Activated naive CD8-positive, alpha-beta T cell (primary cell): ENCODE measurements around the gene KIF13A.
"Not testable (repeated sequence)": the region's sequence is repeated elsewhere in the genome, so short reads cannot be mapped to it uniquely, and the experiment has no call there.

Source experiments
- H3K27ac Mint-ChIP-seq: one replicate; pipeline ENCODE4 v1.8.0; 2021; ENCODE audit warnings: mixed read lengths
- H3K27me3 Mint-ChIP-seq: one replicate; pipeline ENCODE4 v1.8.0; 2021; ENCODE audit warnings: mixed read lengths
- H3K36me3 Mint-ChIP-seq: one replicate; pipeline ENCODE4 v1.8.0; 2021; ENCODE audit warnings: mixed read lengths
- H3K4me1 Mint-ChIP-seq: one replicate; pipeline ENCODE4 v1.8.0; 2021; ENCODE audit warnings: low read depth, mixed read lengths
- H3K4me3 Mint-ChIP-seq: one replicate; pipeline ENCODE4 v1.8.0; 2021; ENCODE audit warnings: mild to moderate bottlenecking, mixed read lengths
- H3K9me3 Mint-ChIP-seq: one replicate; pipeline ENCODE4 v1.8.0; 2021; ENCODE audit warnings: low read depth, mixed read lengths

KIF13A gene

GRCh38 chr6:17917837-17918763 lies 69.3 kb downstream of the KIF13A start:
- Mint-ChIP-seq H3K4me3 (no peak overlapping the region), H3K4me1 (no peaks in the 10 kb centered on the region), H3K27ac (no peak overlapping the region), H3K9me3 (no peaks in the 10 kb centered on the region), H3K36me3 (no peaks in the 10 kb centered on the region), H3K27me3 (peaks cover 3% of the 10 kb centered on the region)

DNA sequence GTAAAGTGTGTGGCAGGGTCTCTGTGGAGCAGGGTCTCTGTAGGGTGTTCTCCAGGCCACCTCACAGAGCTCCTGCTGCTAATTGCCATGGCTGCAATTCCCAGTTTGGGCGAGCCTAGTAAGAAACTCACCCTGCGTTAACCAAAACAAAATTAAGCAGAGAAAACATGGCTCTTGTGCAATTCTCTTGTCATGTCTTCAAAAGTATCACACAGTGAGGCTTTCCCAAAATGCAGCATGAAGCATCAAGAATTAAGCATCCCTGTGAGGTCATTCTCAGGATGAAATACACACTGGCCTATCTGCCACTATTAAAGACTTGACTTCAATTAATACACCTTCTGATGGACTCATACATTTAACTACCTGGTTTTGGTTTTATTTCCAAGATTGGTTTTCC lies 72.8 kb downstream of the KIF13A start:
- no peaks in the 10 kb centered on the region for H3K4me1 Mint-ChIP-seq
- H3K36me3 Mint-ChIP-seq: no peaks in the 10 kb centered on the region
- H3K4me3 Mint-ChIP-seq: no peak overlapping the region
- H3K27me3 Mint-ChIP-seq: peaks cover 3% of the 10 kb centered on the region
- H3K9me3 Mint-ChIP-seq: no peaks in the 10 kb centered on the region
- no peak overlapping the region for H3K27ac Mint-ChIP-seq

GRCh38 chr6:17912521-17912920 lies 74.9 kb downstream of the KIF13A start:
- Mint-ChIP-seq H3K4me1 (no peaks in the 10 kb centered on the region), H3K27ac (no peak overlapping the region), H3K27me3 (peaks cover 10% of the 10 kb centered on the region), H3K9me3 (no peaks in the 10 kb centered on the region), H3K36me3 (no peaks in the 10 kb centered on the region), H3K4me3 (no peak overlapping the region)

DNA sequence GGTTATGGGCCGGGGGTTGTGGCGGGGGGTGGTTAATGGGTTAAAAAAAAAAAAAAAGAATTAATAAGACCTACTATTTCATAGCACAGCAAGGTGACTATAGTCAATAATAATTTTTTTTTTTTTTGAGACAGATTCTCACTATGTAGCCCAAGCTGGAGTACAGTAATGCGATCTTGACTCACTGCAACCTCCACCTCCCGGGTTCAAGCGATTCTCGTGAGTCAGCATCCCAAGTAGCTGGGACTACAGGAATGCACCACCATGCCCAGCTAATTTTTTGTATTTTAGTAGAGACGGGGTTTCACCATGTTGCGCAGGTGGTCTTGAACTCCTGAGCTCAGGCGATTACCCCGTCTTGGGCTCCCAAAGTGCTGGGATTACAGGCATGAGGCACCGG lies 75.8 kb downstream of the KIF13A start:
- H3K4me1 Mint-ChIP-seq, H3K36me3 Mint-ChIP-seq, H3K27ac Mint-ChIP-seq, H3K9me3 Mint-ChIP-seq, H3K27me3 Mint-ChIP-seq, H3K4me3 Mint-ChIP-seq: not testable (repeated sequence)

DNA sequence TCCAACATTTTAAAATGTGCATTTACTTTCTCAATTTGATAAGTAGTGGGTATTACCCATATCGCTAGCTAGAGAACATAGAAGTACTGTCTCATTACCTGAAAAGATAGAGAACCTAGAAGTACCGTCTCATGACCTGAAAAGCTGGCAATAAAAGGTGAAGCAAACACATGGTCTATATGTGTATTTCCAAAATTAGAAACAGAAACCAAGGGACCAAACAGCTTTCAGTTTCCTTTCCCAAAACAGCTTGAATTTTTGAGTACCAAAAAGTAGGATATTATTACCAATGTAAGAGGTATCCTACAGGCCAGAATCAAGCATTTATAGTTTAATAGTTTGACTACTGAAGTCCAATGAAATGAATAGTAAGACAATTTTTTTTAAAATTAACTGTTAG lies 77.2 kb downstream of the KIF13A start:
- Mint-ChIP-seq H3K27ac (no peak overlapping the region), H3K27me3 (peaks cover 11% of the 10 kb centered on the region), H3K9me3 (no peaks in the 10 kb centered on the region), H3K4me1 (no peaks in the 10 kb centered on the region), H3K4me3 (no peak overlapping the region), H3K36me3 (no peaks in the 10 kb centered on the region)

GRCh38 chr6:17908831-17909230 lies 78.6 kb downstream of the KIF13A start:
- H3K4me1 Mint-ChIP-seq: no peaks in the 10 kb centered on the region
- no peak overlapping the region for H3K27ac Mint-ChIP-seq
- no peak overlapping the region for H3K4me3 Mint-ChIP-seq

DNA sequence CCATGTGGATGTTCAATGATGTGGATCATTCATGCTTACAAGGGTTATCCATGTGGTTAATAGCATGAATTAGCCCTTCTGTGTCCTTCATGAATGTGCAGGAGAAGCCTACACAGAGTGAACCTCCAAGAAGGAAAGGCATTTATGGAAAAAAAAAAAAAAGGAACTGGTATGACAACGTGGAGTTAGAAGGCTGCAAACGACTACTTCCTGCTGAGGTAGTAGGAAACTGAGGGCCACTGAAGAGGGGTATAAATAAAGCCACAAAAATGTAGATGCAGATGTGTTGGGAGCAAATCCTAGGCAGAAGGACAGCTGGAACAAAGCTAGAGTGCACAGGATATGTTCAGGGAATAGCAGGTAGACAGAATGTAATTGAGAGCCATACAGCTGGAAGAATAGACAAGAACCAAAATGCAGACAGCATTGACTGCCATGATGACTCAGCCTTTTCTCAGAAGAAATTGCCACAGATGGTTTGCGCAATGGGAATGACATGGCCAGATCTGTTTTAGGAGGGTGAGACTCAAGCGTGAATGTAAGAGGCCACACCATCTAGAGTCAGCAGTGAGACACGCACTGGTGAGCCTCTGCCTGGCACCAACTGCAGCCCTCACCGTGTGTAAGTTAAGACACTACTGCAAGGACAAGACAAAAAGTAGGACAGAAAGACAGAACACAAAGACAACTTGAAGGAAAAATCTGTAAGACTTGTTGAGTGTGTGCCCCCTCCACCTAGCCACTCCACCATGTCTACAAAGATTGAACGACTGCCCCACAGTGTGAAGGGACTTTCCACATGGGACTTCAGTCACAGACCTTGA lies 79.8 kb downstream of the KIF13A start:
- no peaks in the 10 kb centered on the region for H3K4me1 Mint-ChIP-seq
- no peak overlapping the region for H3K27ac Mint-ChIP-seq

More at GRCh38 chr6:17908831-17909230, 78.6 kb downstream of the KIF13A start:
- H3K36me3 Mint-ChIP-seq: no peaks in the 10 kb centered on the region
- peaks cover 12% of the 10 kb centered on the region for H3K27me3 Mint-ChIP-seq
- no peaks in the 10 kb centered on the region for H3K9me3 Mint-ChIP-seq

DNA sequence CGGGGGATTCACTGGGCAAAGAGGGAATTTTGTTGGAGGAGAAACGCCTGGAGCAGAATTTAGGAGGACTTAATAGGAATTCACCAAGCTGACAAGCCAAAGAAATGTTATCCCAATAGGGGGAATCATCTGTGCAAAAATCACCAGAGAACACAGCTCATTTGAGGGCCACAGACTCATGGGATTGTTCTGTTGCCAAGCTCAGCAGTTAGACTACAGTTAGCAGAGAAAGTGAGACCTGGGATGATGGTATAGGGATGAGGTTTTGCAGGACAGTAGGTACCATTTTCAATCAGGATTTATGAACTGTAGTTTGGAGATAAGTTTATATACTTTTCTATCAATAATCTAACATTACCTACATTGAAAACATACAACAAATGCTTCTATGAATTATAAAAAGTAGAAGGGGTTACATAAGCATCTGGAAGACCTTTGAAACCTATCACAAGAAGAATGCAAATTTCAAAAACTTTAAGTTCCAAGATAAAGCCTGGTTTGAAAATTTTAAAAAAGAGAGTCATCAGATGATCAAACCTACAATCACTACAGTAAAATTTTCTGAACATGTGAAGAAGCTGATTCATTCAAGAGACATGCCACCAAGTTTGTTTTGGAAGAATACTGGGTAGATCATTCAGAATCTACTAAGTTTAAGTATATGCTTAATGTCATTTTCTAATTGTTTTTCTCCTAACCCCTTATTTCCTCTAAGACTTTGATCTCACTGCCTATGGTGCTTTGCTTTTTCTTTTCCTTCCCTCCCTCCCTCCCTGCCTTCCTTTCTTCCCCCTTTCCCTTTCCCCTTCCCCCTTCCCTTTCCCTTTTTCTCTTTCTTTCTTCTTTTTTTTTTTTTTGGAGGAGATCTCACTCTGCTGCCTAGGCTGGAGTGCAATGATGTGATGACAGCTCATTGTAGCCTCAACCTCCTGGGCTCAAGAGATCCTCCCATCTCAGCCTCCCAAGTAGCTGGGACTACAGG lies 81.5 kb downstream of the KIF13A start:
- H3K36me3 Mint-ChIP-seq: no peaks in the 10 kb centered on the region
- peaks cover 15% of the 10 kb centered on the region for H3K27me3 Mint-ChIP-seq
- H3K4me3 Mint-ChIP-seq: no peak overlapping the region
- no peaks in the 10 kb centered on the region for H3K9me3 Mint-ChIP-seq
- no peaks in the 10 kb centered on the region for H3K4me1 Mint-ChIP-seq
- no peak overlapping the region for H3K27ac Mint-ChIP-seq

More for the DNA sequence above, 79.8 kb downstream of the KIF13A start:
- no peaks in the 10 kb centered on the region for H3K36me3 Mint-ChIP-seq
- H3K4me3 Mint-ChIP-seq: no peak overlapping the region
- H3K9me3 Mint-ChIP-seq: no peaks in the 10 kb centered on the region
- peaks cover 12% of the 10 kb centered on the region for H3K27me3 Mint-ChIP-seq

GRCh38 chr6:17904491-17905120 lies 82.8 kb downstream of the KIF13A start:
- Mint-ChIP-seq H3K9me3 (no peaks in the 10 kb centered on the region), H3K27ac (no peak overlapping the region), H3K36me3 (no peaks in the 10 kb centered on the region)

GRCh38 chr6:17902974-17903373 lies 84.5 kb downstream of the KIF13A start:
- no peaks in the 10 kb centered on the region for H3K36me3 Mint-ChIP-seq
- H3K27me3 Mint-ChIP-seq: peaks cover 14% of the 10 kb centered on the region
- no peaks in the 10 kb centered on the region for H3K4me1 Mint-ChIP-seq
- no peak overlapping the region for H3K4me3 Mint-ChIP-seq
- no peaks in the 10 kb centered on the region for H3K9me3 Mint-ChIP-seq
- H3K27ac Mint-ChIP-seq: no peak overlapping the region

More at GRCh38 chr6:17904491-17905120, 82.8 kb downstream of the KIF13A start:
- Mint-ChIP-seq H3K4me3 (no peak overlapping the region), H3K4me1 (no peaks in the 10 kb centered on the region), H3K27me3 (peaks cover 15% of the 10 kb centered on the region)

GRCh38 chr6:17901493-17901892 lies 85.9 kb downstream of the KIF13A start:
- Mint-ChIP-seq H3K27me3 (peaks cover 12% of the 10 kb centered on the region), H3K4me3 (no peak overlapping the region), H3K9me3 (peaks cover 2% of the 10 kb centered on the region), H3K36me3 (no peaks in the 10 kb centered on the region), H3K27ac (no peak overlapping the region), H3K4me1 (no peaks in the 10 kb centered on the region)

DNA sequence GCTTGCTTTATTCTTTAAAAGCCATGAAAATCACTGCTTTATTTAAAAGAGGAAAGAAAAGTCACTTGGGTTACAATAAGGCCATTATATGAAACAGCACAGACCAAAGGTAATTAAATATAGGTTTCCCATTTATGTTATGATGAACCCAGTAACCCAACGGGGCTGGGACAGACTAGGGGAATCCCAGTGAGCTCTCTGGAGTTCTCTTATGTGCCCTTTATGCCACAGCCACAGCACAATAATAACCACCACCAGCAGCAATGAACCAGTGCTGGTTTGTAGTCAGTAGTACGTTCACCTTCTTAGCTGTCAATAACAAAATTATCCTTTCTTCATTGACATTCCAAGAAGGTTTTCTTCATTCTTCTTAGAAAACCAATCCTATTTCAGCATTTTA lies 87.4 kb downstream of the KIF13A start:
- peaks cover 14% of the 10 kb centered on the region for H3K9me3 Mint-ChIP-seq
- peaks cover 9% of the 10 kb centered on the region for H3K27me3 Mint-ChIP-seq
- H3K36me3 Mint-ChIP-seq: no peaks in the 10 kb centered on the region
- H3K4me3 Mint-ChIP-seq: no peak overlapping the region
- H3K4me1 Mint-ChIP-seq: no peaks in the 10 kb centered on the region
- no peak overlapping the region for H3K27ac Mint-ChIP-seq

DNA sequence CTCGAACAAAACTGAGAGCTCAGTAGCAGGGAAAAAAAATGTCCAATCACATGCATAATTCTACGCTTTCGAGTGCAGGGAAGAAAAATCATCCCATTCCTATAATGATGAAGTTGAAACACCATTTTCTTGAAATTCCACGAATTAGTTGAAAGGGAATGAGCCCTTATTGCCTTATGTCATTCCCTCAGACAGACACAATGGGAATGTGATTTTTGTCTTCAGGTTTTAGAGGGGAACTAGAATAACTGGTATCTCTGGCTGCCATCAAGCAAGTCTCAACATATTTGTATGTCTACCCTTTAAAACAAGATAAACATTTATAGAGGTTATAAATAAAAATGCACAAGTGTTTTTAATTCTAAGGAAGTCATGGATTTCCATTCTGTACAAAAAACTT lies 87.9 kb downstream of the KIF13A start:
- no peaks in the 10 kb centered on the region for H3K36me3 Mint-ChIP-seq
- H3K4me3 Mint-ChIP-seq: no peak overlapping the region
- no peak overlapping the region for H3K27ac Mint-ChIP-seq
- peaks cover 9% of the 10 kb centered on the region for H3K27me3 Mint-ChIP-seq
- H3K9me3 Mint-ChIP-seq: peaks cover 17% of the 10 kb centered on the region
- H3K4me1 Mint-ChIP-seq: no peaks in the 10 kb centered on the region

GRCh38 chr6:17897681-17898080 lies 89.8 kb downstream of the KIF13A start:
- Mint-ChIP-seq H3K27ac (no peak overlapping the region), H3K27me3 (peaks cover 11% of the 10 kb centered on the region)

More at GRCh38 chr6:17897681-17898080, 89.8 kb downstream of the KIF13A start:
- H3K4me3 Mint-ChIP-seq: no peak overlapping the region
- H3K4me1 Mint-ChIP-seq: no peaks in the 10 kb centered on the region
- H3K9me3 Mint-ChIP-seq: peaks cover 20% of the 10 kb centered on the region
- H3K36me3 Mint-ChIP-seq: no peaks in the 10 kb centered on the region
